Activated T-cell treated with anti-CD3 and anti-CD28 coated beads, Interleukin-2, amount 50 U/mL, for 24 hours (primary cell): ENCODE measurements around the gene SPAAR.
A peak's percentile ranks its signal among the peaks of the same experiment; 100 is the strongest.
"Not testable (repeated sequence)": the region's sequence is repeated elsewhere in the genome, so short reads cannot be mapped to it uniquely, and the experiment has no call there.

ENCODE experiments used
- DNase-seq: peaks from one replicate; pipeline ENCODE4 v3.0.0-alpha.2; 2020
- H3K27ac Mint-ChIP-seq: 2 replicates; pipeline ENCODE4 v1.8.0; 2020; ENCODE audit warnings: mild to moderate bottlenecking, mixed read lengths
- H3K27me3 Mint-ChIP-seq: 2 replicates; pipeline ENCODE4 v1.8.0; 2020; ENCODE audit warnings: mixed read lengths
- H3K36me3 Mint-ChIP-seq: 2 replicates; pipeline ENCODE4 v1.8.0; 2020; ENCODE audit warnings: low read depth, mixed read lengths
- H3K4me1 Mint-ChIP-seq: 2 replicates; pipeline ENCODE4 v1.8.0; 2020; ENCODE audit warnings: low read depth, mixed read lengths
- H3K4me3 Mint-ChIP-seq: 2 replicates; pipeline ENCODE4 v1.8.0; 2020; ENCODE audit warnings: mild to moderate bottlenecking, moderate library complexity, mixed read lengths
- H3K9me3 Mint-ChIP-seq: 2 replicates; pipeline ENCODE4 v1.8.0; 2020; ENCODE audit warnings: mixed read lengths

The SPAAR gene

DNA sequence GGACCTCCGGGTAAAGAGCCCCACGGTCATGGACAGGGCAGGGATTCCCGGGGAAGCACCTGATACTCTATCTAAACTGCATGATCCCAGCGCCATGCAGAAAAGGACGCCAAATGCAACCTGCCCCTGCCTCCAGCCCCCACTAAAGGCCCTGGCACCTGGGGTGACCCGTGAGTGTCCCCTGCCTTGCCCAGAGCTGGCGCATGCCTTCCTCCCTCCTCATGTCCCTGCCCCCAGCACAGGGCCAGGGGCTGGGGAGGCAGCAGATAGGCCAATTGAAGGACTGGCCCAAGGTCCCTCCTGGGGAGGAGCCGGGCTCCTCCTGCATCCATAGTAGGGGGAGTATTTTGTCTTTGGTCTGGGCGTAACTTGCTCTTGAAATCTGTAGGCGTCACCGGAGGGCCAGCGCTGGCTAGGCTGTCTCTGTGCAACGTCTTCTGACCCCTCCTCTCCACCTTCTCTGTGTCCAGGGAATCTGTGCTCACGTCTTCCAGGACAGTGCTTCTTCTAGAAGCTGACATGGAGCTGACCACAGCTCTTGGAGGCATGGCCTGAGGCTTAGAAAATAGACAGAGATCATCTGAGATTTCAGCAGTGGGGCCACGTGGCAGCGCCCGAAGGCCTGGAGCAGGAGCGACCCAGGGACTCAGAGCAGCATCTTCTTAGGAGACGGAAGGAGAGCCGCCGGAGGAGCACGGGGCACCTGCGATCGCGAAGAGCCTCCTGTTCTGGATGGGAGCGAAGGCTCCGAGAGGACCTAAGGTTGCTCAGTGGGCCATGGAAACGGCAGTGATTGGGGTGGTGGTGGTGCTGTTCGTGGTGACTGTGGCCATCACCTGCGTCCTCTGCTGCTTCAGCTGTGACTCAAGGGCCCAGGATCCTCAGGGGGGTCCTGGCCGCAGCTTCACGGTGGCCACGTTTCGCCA, 660 bp downstream of the SPAAR start:
- Mint-ChIP-seq H3K27me3 (no peaks in the 10 kb centered on the region), H3K9me3 (no peaks in the 10 kb centered on the region), H3K4me1 (peaks cover 52% of the 10 kb centered on the region), H3K36me3 (no peaks in the 10 kb centered on the region), H3K27ac (peak overlapping the region; percentile 40), H3K4me3 (no peak overlapping the region)
- no peak for DNase-seq

DNA sequence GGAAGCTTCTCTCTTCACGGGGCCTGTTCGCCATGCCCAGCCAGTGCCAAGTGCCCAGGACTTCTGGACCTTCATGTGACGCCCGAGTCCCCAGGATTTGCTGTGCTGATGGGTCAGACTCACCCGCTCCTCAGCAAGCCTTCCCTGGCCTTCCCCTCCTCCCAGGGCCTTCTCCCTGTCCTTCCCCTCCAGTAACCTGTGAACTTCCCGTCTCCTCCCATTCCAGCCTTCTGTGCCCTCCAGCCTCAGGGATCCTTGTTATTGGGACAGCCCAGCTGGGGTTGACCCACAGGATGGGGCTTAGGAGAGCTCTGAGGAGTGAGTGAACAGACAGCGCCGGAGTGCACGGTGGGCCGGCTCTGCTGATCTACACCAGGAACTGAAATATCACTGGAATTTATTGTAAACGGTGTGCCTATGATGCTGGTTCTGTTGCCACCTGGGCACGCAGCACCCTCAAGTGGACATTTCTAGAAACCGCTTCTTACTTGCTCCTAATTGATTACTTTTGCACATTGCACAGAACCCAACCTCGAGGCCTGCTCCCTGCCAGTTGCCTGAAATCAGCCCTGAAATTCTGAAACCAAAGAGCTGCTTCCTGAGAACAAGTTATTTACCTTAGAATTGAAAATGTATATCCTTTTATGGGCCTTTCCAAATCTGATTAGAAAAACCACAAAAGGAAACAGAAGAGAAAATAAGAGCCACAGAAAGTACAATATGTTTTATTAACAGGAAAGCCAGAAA, 1.5 kb downstream of the SPAAR start:
- H3K9me3 Mint-ChIP-seq, result no peaks in the 10 kb centered on the region
- no peak overlapping the region for H3K4me3 Mint-ChIP-seq
- H3K27ac Mint-ChIP-seq, result peak overlapping the region; percentile 92
- no peaks in the 10 kb centered on the region for H3K27me3 Mint-ChIP-seq
- DNase-seq, result peak; percentile 52
- no peaks in the 10 kb centered on the region for H3K36me3 Mint-ChIP-seq
- peaks cover 52% of the 10 kb centered on the region for H3K4me1 Mint-ChIP-seq

DNA sequence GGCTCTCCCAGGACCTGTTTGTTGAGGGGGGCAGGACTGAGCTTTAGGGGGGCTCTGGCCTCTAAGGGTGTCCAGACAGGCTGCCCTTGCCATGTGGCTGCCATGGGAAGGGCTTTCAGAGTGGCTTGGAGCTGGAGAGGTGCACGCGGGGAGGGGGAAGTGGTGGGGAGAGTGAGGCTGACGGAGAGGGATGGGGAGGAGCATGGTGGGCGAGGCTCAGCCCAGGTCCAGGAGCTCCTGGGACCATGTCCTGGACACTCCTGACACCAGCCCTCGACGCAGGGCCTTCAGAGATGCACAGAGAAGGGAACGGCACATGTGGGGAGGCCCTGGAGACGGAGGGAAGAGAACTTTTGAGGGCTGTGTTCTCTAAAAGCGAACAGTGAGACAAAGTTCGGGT, 2.4 kb downstream of the SPAAR start:
- DNase-seq, result no peak
- Mint-ChIP-seq H3K4me3 (no peak overlapping the region), H3K36me3 (no peaks in the 10 kb centered on the region), H3K27me3 (no peaks in the 10 kb centered on the region), H3K9me3 (no peaks in the 10 kb centered on the region), H3K27ac (no peak overlapping the region), H3K4me1 (peaks cover 50% of the 10 kb centered on the region)

DNA sequence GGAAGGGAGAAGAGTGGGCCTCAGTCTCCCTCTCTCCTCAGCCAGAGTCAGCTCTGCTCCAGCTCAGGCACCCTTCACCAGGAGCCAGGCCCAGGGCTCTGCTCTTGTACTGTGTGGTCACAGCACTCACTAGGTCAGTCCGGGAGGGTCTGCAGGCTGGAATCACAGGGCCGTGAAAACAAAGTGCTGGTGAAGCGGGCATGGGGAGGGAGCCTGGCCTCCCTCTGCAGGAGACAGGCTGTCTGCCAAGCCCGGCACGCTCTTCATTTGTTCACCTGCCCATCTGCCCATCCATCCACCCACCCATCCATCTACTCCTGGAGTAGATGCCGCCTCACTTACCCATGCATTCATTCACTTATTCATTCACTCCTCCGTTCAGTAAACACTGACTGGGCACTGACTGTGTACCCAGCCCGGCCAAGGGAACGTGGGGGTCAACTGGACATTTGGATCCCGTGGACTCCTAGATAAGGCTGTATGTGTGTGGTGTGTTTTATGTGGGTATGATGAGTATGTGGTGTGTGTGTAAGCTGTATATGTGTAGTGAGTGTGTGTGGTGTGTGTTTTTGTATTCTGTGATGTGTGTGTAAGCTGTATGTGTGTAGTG, 3.6 kb downstream of the SPAAR start:
- H3K36me3 Mint-ChIP-seq, result no peaks in the 10 kb centered on the region
- no peak for DNase-seq
- peaks cover 41% of the 10 kb centered on the region for H3K4me1 Mint-ChIP-seq
- no peak overlapping the region for H3K4me3 Mint-ChIP-seq
- H3K27ac Mint-ChIP-seq, result no peak overlapping the region
- H3K9me3 Mint-ChIP-seq, result no peaks in the 10 kb centered on the region
- H3K27me3 Mint-ChIP-seq, result no peaks in the 10 kb centered on the region

DNA sequence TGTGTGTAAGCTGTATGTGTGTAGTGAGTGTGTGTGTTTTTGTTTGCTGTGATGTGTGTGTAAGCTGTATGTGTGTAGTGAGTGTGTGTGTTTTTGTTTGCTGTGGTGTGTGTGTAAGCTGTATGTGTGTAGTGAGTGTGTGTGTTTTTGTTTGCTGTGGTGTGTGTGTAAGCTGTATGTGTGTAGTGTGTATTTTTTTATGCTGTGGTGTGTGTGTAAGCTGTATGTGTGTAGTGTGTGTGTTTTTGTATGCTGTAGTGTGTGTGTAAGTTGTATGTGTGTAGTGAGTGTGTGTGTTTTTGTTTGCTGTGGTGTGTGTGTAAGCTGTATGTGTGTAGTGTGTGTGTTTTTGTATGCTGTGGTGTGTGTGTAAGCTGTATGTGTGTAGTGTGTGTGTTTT, 4.1 kb downstream of the SPAAR start:
- peaks cover 36% of the 10 kb centered on the region for H3K4me1 Mint-ChIP-seq
- H3K27me3 Mint-ChIP-seq, H3K4me3 Mint-ChIP-seq, H3K9me3 Mint-ChIP-seq, H3K36me3 Mint-ChIP-seq, H3K27ac Mint-ChIP-seq, DNase-seq: not testable (repeated sequence)

DNA sequence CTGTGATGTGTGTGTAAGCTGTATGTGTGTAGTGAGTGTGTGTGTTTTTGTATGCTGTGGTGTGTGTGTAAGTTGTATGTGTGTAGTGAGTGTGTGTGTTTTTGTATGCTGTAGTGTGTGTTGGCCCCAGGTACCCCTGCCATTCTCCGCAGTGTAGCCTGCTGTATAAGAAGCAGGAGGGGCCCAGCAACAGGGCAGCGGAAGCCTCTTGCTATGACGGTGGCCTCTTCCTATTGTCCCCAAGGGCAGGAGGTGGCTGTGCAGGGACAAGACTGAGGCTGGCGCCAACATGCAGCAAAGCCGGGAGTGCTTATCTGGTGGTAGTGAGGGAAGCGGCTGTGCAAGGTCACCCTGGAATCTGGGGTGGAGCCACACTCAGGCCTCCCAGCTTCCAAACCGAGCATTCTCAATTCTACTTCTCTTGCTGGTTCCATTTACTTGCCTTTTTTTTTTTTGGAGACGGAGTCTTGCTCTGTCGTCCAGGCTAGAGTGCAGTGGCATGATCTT, 5.1 kb downstream of the SPAAR start:
- no peak overlapping the region for H3K4me3 Mint-ChIP-seq
- no peak overlapping the region for H3K27ac Mint-ChIP-seq
- no peaks in the 10 kb centered on the region for H3K27me3 Mint-ChIP-seq
- no peaks in the 10 kb centered on the region for H3K9me3 Mint-ChIP-seq
- peak; percentile 34 for DNase-seq
- peaks cover 29% of the 10 kb centered on the region for H3K4me1 Mint-ChIP-seq
- H3K36me3 Mint-ChIP-seq, result no peaks in the 10 kb centered on the region

DNA sequence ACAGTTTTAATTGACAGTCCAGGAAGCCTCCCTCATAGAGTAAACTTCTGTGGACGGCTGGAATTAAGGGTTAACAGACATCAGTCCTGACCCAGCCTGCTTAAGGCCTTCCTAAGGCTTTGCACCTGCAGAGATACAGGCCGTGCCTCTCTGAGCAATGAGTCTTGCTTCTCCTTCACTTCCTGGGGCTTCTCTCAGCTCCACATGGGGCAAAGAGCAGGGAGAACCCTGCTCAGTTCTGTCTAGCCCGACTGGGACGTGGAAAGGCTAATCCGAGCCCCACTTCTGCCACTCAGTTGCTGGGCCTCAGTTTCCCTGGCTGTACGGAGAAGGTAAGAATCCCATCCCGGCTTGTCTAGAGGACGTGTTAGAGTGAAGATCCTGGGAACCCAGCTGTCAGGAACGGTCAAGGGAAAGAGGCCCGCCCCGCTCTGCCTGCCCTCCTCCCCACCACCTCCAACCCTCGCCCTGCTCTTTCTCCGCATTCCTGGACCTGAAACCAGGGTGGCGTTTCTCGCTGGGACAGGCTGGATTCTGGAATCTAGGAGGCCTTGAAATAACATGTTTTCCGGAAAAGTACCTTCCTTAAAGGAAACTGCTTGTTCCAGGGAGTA, 6.5 kb downstream of the SPAAR start:
- Mint-ChIP-seq H3K27ac (no peak overlapping the region), H3K9me3 (no peaks in the 10 kb centered on the region), H3K27me3 (no peaks in the 10 kb centered on the region), H3K4me3 (no peak overlapping the region), H3K36me3 (no peaks in the 10 kb centered on the region), H3K4me1 (peaks cover 19% of the 10 kb centered on the region)
- no peak for DNase-seq

DNA sequence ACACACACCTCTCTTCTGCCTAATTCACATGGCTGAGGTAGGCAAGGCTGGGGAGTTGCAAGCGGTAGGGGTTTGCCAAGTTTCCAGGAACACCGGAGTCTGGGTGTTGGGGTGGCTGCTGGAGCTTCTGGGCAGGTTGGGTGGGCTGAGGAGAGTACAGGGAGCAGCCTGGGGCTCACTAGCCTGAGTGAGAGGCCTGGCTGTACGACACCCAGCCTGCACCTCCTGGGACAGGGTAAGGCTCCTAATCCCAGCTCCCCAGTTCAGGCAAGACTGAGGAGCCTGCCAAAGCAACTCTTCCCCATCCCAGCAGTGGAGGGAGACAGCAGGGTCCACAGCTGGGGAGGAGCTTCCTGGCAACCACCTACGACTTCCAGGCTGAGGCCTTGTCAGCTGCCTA, 8.0 kb downstream of the SPAAR start:
- Mint-ChIP-seq H3K4me1 (peaks cover 7% of the 10 kb centered on the region), H3K27ac (no peak overlapping the region), H3K27me3 (no peaks in the 10 kb centered on the region), H3K9me3 (no peaks in the 10 kb centered on the region), H3K36me3 (no peaks in the 10 kb centered on the region), H3K4me3 (no peak overlapping the region)
- DNase-seq, result no peak

DNA sequence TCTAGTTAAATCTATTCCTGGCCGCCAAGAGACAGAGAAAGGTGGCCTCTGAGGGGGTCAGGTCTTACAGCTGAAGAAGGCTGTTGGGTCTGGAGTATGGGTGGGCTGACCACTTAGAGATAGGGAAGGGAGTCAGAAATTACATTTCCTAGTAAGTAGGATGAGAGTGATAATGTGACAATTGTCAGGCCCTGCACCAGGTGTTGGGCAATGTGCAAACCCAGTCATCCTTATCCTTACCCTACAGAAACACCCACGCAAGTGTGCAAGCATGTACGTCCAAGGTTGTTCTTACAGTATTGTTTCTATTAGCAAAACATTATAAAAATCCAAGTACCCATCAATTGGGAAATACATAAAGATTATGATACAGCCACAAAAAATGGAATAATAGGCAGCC, 9.5 kb downstream of the SPAAR start:
- DNase-seq, result no peak
- H3K36me3 Mint-ChIP-seq, result no peaks in the 10 kb centered on the region
- peaks cover 18% of the 10 kb centered on the region for H3K4me1 Mint-ChIP-seq
- H3K4me3 Mint-ChIP-seq, result no peak overlapping the region
- no peaks in the 10 kb centered on the region for H3K27me3 Mint-ChIP-seq
- no peaks in the 10 kb centered on the region for H3K9me3 Mint-ChIP-seq
- H3K27ac Mint-ChIP-seq, result no peak overlapping the region

DNA sequence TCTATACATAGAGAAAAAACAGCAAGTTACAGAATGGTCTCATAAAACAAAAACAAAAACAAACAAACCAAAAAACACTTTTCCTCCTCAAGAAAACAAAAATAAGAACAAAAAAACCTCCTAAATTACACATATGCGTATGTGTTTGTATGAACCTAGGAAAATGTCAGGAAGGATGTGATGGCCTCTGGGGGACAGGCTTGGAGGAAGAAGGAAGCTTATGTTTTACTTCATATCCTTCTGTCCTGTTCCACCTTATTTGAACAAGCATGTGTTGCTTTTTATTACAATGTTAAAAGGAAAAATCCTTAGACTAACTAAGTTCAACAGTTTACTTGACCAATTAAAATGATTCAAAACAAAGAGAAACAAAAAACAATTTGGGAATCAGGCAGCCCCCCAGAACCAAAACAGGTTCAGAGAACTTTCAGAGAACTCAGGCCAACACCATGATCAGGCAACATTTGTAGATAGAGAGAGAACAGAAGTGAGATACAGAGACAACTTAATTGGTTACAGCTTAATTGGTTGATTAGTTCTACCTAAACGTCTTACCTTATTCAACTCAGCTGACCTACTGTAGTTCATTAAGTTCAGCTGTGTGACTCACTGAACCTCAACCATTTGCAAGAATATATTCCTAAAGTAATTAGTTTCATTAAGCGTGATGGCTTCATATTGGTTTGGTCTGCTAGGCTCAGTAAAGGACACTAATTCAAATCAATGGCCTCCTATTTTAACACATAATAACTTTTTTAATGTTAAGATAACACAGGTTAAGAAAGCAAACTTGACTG, 10.1 kb downstream of the SPAAR start:
- Mint-ChIP-seq H3K4me3 (no peak overlapping the region), H3K4me1 (peaks cover 24% of the 10 kb centered on the region), H3K27ac (no peak overlapping the region), H3K9me3 (no peaks in the 10 kb centered on the region), H3K36me3 (no peaks in the 10 kb centered on the region), H3K27me3 (no peaks in the 10 kb centered on the region)
- no peak for DNase-seq

DNA sequence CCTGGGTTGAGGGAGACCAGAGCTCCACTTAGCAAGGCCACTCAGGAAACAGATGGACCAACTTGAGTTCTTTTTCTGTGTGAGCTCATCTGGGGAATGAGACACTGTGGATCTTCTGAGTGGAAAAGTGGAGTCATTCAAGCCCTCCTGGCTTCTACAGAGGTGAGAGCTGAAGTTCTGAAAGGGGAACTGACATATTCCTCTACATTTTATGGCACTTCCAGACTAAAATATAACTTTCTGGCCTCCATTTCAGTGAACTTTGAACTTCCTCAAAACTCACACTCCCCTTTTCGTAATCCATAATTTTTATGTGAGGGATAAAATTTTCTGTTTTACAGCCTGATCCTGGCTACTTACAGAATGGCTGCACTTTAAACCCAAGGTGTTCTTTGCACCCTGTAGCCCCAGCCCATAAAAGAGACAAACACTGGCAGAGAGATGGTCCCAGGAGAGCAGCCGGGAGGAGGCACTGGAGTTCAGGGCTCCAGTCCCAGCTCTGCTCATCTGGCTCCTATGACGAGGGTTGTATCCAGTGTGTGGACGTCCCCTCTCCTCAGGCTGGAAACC, 10.8 kb downstream of the SPAAR start:
- no peaks in the 10 kb centered on the region for H3K27me3 Mint-ChIP-seq
- no peak overlapping the region for H3K4me3 Mint-ChIP-seq
- no peaks in the 10 kb centered on the region for H3K36me3 Mint-ChIP-seq
- no peak for DNase-seq
- no peaks in the 10 kb centered on the region for H3K9me3 Mint-ChIP-seq
- no peak overlapping the region for H3K27ac Mint-ChIP-seq
- H3K4me1 Mint-ChIP-seq, result peaks cover 29% of the 10 kb centered on the region

DNA sequence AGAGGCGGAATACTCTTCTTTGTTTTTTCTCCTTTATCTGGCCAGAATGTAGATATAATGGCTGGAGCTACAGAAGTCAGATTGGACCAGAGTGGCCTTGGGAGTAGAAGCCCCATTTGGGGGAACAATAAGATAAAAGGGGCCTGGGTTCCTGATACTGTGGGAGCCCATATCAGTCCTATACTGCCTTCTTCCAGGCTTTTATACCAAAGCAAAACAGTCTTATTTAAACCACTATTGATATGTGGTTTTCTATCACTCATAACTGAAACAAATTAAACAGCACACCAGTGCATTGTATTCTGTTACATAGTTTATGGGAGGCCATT, 14.3 kb downstream of the SPAAR start:
- no peak for DNase-seq
- H3K4me3 Mint-ChIP-seq, result no peak overlapping the region
- no peaks in the 10 kb centered on the region for H3K9me3 Mint-ChIP-seq
- no peaks in the 10 kb centered on the region for H3K36me3 Mint-ChIP-seq
- no peak overlapping the region for H3K27ac Mint-ChIP-seq
- H3K27me3 Mint-ChIP-seq, result no peaks in the 10 kb centered on the region
- peaks cover 27% of the 10 kb centered on the region for H3K4me1 Mint-ChIP-seq

DNA sequence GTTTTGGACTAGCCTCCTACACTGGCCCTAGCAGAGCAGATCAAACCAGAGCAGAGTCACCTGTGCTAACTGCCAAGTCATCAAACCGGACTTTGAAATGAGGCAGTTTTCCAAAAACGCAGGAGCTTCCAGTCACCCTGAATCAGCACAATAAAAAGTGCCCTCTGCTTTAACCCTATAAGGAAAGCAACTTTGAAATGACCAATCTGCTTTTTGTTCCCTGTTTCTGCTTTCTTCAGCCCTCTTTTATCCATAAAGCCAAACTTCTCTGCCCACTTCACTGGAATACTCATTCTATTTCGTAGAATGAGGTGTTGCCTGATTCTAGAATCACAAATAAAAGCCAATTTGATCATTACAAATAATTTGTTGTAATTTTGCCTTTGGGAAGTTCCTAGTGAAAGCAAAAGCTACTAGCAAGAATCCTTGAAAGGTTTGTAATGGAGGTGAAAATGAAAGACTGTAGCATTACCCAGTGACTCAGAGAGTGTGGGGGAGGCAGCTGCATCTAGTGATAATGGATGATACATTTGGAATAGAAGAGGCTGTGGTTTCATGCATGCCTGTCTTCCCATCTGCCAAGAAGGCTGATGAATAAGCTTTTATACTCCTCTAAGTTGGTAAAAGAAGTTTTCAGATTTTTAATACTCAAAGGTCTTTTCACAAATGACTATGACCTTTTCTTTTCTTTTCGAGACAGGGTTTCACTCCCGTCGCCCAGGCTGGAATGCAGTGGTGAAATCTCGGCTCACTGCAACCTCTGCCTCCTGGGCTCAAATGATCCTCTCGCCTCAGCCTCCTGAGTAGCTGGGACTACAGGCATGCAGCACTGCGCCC, 14.9 kb downstream of the SPAAR start:
- DNase-seq, result no peak
- peaks cover 26% of the 10 kb centered on the region for H3K4me1 Mint-ChIP-seq
- no peaks in the 10 kb centered on the region for H3K36me3 Mint-ChIP-seq
- no peaks in the 10 kb centered on the region for H3K27me3 Mint-ChIP-seq
- H3K4me3 Mint-ChIP-seq, result no peak overlapping the region
- no peaks in the 10 kb centered on the region for H3K9me3 Mint-ChIP-seq
- H3K27ac Mint-ChIP-seq, result peak overlapping the region; percentile 45
